HAP-1 (cell line): ENCODE data around the gene SHC3.

Source experiments
- DNase-seq, 2 experiments: peaks; one replicate each; pipeline ENCODE4 v3.0.0-alpha.2; 2016 to 2020; ENCODE audit warnings: low spot score in 2 of 2
- H3K27me3 ChIP-seq: fragments of 250-450 bp; sonication (Bioruptor Pico); 2 replicates; pipeline ENCODE4 v1.5.1; 2020; ENCODE audit warnings: low read depth, mild to moderate bottlenecking, moderate library complexity
- H3K36me3 ChIP-seq: fragments of 250-450 bp; sonication (Bioruptor Pico); replicated peaks from 2 replicates; pipeline ENCODE4 v1.5.1; 2020; ENCODE audit warnings: mild to moderate bottlenecking
- H3K4me1 ChIP-seq: fragments of 250-450 bp; sonication (Bioruptor Pico); 2 replicates; pipeline ENCODE4 v1.5.1; 2020; ENCODE audit warnings: mild to moderate bottlenecking
- H3K4me3 ChIP-seq: fragments of 250-450 bp; sonication (Bioruptor Pico); 2 replicates; pipeline ENCODE4 v1.5.1; 2020; ENCODE audit warnings: mild to moderate bottlenecking, moderate library complexity
- H3K9me3 ChIP-seq: fragments of 250-450 bp; sonication (Bioruptor Pico); 2 replicates; pipeline ENCODE4 v1.5.1; 2020; ENCODE audit warnings: mild to moderate bottlenecking, moderate library complexity
- in situ Hi-C: fragments of 300-500 bp; cut with MboI; formaldehyde crosslinking; loops from 3 replicates; pipeline ENCODE4 v1.14.3; 2020; ENCODE audit warnings: low sequenced_read_pairs, inconsistent platforms, mixed read lengths

Gene SHC3

DNA sequence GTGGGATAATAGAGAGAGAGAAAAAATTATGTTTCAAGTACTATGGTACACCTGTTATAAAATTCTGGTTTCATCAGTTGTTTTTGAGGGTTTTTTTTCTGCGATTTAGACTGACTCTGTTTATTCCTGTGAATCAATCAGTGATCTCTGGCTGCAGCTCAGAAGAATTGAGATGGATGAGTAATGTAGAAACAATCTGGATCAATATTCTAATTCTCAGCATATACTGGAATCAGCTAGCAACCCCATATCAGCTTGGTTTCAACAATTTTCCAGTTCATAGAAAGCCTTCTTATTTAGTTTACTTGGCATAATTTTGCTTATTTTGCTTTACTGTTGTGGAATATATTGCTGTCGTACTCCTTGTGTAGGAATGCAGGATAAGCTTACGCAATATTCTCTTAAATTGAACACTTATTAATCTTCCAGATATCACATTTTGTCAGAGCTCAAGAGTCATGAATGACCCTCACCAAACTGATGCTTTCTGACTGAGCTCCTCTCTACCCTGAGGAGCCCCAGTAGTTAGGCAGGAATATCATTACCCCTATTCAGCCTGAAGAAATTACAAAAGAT, 42.9 kb downstream of the SHC3 start:
- no peak for DNase-seq
- Histone ChIP-seq H3K9me3 (no peaks in the 10 kb centered on the region), H3K4me1 (no peaks in the 10 kb centered on the region), H3K36me3 (no peaks in the 10 kb centered on the region), H3K27me3 (no peaks in the 10 kb centered on the region), H3K4me3 (no peak overlapping the region)
- in situ Hi-C loops, result no loop called here

DNA sequence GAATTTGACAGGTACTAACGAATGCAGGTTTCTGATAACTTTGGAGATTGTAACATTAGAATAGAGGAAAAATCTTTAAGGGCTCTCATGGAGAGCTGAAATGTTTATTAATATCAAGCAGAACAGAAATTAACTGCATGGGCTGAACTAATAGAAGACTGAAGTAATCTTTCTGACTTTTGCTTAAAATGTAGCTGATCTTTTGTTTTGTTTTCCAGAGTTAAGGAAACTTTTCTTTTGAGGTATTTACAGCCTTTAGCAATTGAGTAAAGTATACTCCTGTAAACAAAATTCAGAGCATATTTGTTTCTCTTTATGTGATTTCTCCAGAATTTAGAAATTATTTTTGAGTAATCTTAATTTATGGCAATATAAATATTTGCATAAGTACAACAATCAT, 43.9 kb downstream of the SHC3 start:
- Histone ChIP-seq H3K27me3 (no peaks in the 10 kb centered on the region), H3K4me3 (no peak overlapping the region), H3K9me3 (no peaks in the 10 kb centered on the region), H3K36me3 (no peaks in the 10 kb centered on the region), H3K4me1 (no peaks in the 10 kb centered on the region)
- in situ Hi-C loops, result no loop called here
- DNase-seq, result no peak

GRCh38 chr9:89122949-89123348, 55.7 kb downstream of the SHC3 start:
- Histone ChIP-seq H3K9me3 (no peaks in the 10 kb centered on the region), H3K27me3 (no peaks in the 10 kb centered on the region), H3K36me3 (no peaks in the 10 kb centered on the region), H3K4me1 (no peaks in the 10 kb centered on the region), H3K4me3 (no peak overlapping the region)
- no peak for DNase-seq
- in situ Hi-C loops, result no loop called here

DNA sequence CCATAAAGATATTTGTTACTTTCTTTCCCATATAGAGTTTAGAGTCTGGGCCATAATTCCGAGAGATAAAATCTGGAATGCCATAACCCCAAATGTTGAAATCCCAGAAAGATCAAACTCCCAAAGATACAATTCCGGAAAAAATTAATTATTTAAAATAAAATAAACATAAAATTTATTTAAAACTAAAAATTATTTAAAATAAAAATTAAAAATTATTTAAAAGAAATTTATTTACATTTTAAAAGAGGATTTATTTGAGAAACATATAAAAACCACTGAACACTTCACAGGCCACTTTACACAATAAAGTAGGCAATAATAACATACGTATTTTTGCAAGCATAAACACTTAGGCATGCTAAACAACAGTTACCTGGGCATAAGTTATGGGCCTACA, 57.9 kb downstream of the SHC3 start:
- Histone ChIP-seq H3K27me3 (no peaks in the 10 kb centered on the region), H3K4me1 (no peaks in the 10 kb centered on the region), H3K4me3 (no peak overlapping the region), H3K9me3 (no peaks in the 10 kb centered on the region), H3K36me3 (no peaks in the 10 kb centered on the region)
- in situ Hi-C loops, result no loop called here
- DNase-seq, result no peak

- no peak for DNase-seq
- Histone ChIP-seq H3K4me3 (no peak overlapping the region), H3K4me1 (no peaks in the 10 kb centered on the region), H3K9me3 (no peaks in the 10 kb centered on the region), H3K27me3 (no peaks in the 10 kb centered on the region; the same call in 1 of the 2 replicates), H3K36me3 (no peaks in the 10 kb centered on the region)
- in situ Hi-C loops, result no loop called here
Observed at GRCh38 chr9:89116805-89117192, 61.8 kb downstream of the SHC3 start.

- Histone ChIP-seq H3K27me3 (no peaks in the 10 kb centered on the region; the same call in 1 of the 2 replicates), H3K36me3 (no peaks in the 10 kb centered on the region), H3K4me3 (no peak overlapping the region), H3K9me3 (no peaks in the 10 kb centered on the region), H3K4me1 (no peaks in the 10 kb centered on the region)
- no peak for DNase-seq
- in situ Hi-C loops, result no loop called here
Observed at GRCh38 chr9:89116064-89116804, 62.4 kb downstream of the SHC3 start.

DNA sequence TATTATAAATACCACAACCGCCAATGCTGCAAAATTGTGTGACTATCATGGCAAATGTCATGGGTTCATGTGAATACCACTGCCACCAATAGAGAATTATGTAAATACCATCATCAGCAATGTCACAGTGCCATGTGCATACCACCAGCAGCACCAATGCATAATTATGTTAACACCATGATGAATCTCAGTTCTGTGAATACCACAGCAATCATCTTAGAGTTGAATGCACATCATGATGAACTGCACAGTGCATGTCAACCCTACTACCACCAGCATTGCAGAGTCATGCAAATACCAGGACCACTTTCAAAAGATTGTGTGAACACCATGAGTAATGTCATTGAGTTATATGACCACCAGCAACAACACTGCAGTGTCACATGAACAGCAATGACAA, 63.2 kb downstream of the SHC3 start:
- no peaks in the 10 kb centered on the region for H3K9me3 ChIP-seq
- H3K27me3 ChIP-seq, result no peaks in the 10 kb centered on the region; the same call in 1 of the 2 replicates
- no peaks in the 10 kb centered on the region for H3K4me1 ChIP-seq
- in situ Hi-C loops, result no loop called here
- no peaks in the 10 kb centered on the region for H3K36me3 ChIP-seq
- H3K4me3 ChIP-seq, result no peak overlapping the region
- DNase-seq, result no peak

DNA sequence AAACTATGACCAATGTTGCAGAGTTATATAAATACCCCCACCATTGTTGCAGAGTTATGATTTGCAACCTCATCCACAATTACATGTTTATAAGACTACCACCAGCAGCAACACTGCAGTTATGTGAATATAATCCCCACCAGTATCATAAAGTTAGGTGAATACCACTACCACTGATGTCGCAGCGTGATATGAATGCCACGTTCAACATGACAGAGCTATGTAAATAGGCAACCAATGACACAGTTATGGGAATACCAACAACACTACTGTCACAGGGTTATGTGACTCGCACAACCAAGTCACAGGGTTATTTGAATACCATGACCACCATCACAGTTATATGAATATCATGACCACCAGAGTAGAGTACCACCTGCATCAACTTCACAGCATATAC, 63.9 kb downstream of the SHC3 start:
- Histone ChIP-seq H3K9me3 (no peaks in the 10 kb centered on the region), H3K36me3 (no peaks in the 10 kb centered on the region), H3K27me3 (no peaks in the 10 kb centered on the region; the same call in 1 of the 2 replicates), H3K4me3 (no peak overlapping the region), H3K4me1 (no peaks in the 10 kb centered on the region)
- DNase-seq, result no peak
- in situ Hi-C loops, result no loop called here

DNA sequence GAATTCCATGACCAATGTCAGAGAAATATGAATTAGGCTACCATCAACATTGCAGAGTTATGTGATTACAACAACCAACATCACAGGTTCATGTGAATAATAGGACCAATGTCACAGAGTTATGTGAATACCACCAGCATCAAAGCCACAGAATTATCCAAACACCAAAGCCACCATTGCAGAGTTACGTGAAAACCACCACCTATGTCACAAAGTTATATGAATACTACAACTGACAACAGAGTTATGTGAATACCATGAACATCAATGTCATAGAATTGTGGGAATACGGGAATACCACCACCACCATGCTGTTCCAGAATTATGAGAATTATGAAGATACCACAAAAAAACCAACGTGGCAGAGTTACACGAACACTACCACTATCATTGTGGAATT, 64.8 kb downstream of the SHC3 start:
- in situ Hi-C loops, result no loop called here
- no peaks in the 10 kb centered on the region; the same call in 1 of the 2 replicates for H3K27me3 ChIP-seq
- DNase-seq, result no peak
- H3K9me3 ChIP-seq, result no peaks in the 10 kb centered on the region
- no peak overlapping the region for H3K4me3 ChIP-seq
- H3K36me3 ChIP-seq, result no peaks in the 10 kb centered on the region
- H3K4me1 ChIP-seq, result no peaks in the 10 kb centered on the region

GRCh38 chr9:89112243-89112642, 66.4 kb downstream of the SHC3 start:
- no peaks in the 10 kb centered on the region for H3K9me3 ChIP-seq
- no peaks in the 10 kb centered on the region; the same call in 1 of the 2 replicates for H3K27me3 ChIP-seq
- H3K4me3 ChIP-seq, result no peak overlapping the region
- in situ Hi-C loops, result no loop called here
- no peaks in the 10 kb centered on the region for H3K36me3 ChIP-seq
- no peaks in the 10 kb centered on the region for H3K4me1 ChIP-seq
- DNase-seq, result no peak

DNA sequence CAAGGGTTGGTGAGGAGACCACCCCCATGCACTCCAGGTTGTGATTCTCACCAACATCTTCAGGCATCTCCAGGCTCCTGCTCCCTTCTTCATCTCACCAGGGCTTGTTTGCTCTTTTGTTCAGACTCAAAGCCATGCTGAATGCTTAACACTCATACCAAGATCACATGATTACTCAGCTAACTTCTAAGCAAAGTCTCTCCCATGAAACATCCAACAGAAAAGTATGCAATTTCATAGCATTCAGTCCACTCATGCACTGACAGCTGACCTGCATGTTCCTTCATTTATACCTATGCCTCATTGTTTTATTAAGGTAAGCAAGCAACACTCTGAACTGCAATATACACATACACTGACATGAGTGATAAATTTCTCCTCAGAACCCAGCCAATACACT, 69.0 kb downstream of the SHC3 start:
- Histone ChIP-seq H3K9me3 (no peaks in the 10 kb centered on the region), H3K36me3 (no peaks in the 10 kb centered on the region), H3K27me3 (no peaks in the 10 kb centered on the region; the same call in 1 of the 2 replicates), H3K4me1 (no peaks in the 10 kb centered on the region), H3K4me3 (no peak overlapping the region)
- in situ Hi-C loops, result no loop called here
- no peak for DNase-seq

GRCh38 chr9:89107406-89107805, 71.2 kb downstream of the SHC3 start:
- Histone ChIP-seq H3K27me3 (no peaks in the 10 kb centered on the region), H3K4me3 (no peak overlapping the region), H3K9me3 (no peaks in the 10 kb centered on the region), H3K4me1 (no peaks in the 10 kb centered on the region), H3K36me3 (no peaks in the 10 kb centered on the region)
- in situ Hi-C loops, result no loop called here
- DNase-seq, result no peak

DNA sequence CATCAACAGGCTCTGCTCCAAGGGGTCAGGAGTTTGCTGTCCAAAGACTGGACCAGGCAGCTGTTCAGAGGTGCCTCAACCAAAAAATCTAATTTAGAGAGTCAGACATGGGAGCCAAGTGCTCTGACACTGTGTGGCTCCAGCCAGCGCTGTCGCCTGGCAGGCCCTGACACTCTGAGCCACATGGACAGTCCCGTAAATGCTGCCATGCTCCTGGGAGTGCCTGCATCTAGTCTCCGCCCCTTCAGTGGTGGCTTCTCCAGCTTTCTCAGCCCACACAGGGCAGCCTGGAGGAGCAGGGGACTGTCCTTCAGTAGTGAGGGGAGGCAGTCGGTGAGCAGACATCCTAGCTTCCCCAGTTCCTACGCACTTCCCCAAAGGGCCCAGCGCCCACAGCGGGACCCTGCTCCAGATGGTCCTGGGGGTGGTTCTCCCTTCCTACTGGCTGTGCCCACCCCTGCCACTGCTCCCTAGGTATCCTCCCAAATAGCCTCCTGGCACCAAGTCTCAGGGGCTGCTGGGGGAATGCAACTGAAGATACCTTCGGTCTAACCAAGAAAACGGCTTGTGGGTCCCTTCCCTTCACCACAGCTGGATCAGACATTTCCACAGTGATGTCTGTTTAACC, 72.3 kb downstream of the SHC3 start:
- DNase-seq, result no peak
- Histone ChIP-seq H3K4me1 (no peaks in the 10 kb centered on the region), H3K4me3 (no peak overlapping the region), H3K27me3 (no peaks in the 10 kb centered on the region), H3K9me3 (no peaks in the 10 kb centered on the region), H3K36me3 (no peaks in the 10 kb centered on the region)
- in situ Hi-C loops, result no loop called here

GRCh38 chr9:89104821-89105220, 73.8 kb downstream of the SHC3 start:
- H3K36me3 ChIP-seq, result no peaks in the 10 kb centered on the region
- no peaks in the 10 kb centered on the region for H3K4me1 ChIP-seq
- in situ Hi-C loops, result no loop called here
- no peaks in the 10 kb centered on the region for H3K9me3 ChIP-seq
- no peaks in the 10 kb centered on the region for H3K27me3 ChIP-seq
- no peak overlapping the region for H3K4me3 ChIP-seq
- DNase-seq, result no peak
